GM19043 (cell line): ENCODE data around the gene SEC62.
"Not testable (repeated sequence)": the region's sequence is repeated elsewhere in the genome, so short reads cannot be mapped to it uniquely, and the experiment has no call there.

Experiments
- ATAC-seq: cut with Tn5 transposase; IDR thresholded peaks from one replicate; pipeline ENCODE4 v1.9.1; 2021; ENCODE audit warnings: low read depth; ENCODE audit not compliant: unreplicated experiment

The SEC62 gene

GRCh38 chr3:170007031-170007663 is 40.5 kb downstream of the SEC62 start:
- peak; percentile 97 for ATAC-seq

GRCh38 chr3:170010498-170010897 is 43.9 kb downstream of the SEC62 start:
- ATAC-seq, result no peak

GRCh38 chr3:170012683-170013400 is 46.2 kb downstream of the SEC62 start:
- no peak for ATAC-seq

- ATAC-seq, result no peak
Observed at GRCh38 chr3:170016057-170016456, 49.5 kb downstream of the SEC62 start.

GRCh38 chr3:170019306-170019705 is 52.7 kb downstream of the SEC62 start:
- ATAC-seq, result not testable (repeated sequence)

GRCh38 chr3:170021083-170021482 is 54.5 kb downstream of the SEC62 start:
- no peak for ATAC-seq

GRCh38 chr3:170022336-170022735 is 55.7 kb downstream of the SEC62 start:
- no peak for ATAC-seq

GRCh38 chr3:170023165-170023564 is 56.6 kb downstream of the SEC62 start:
- ATAC-seq, result no peak

GRCh38 chr3:170024581-170024980 is 58.0 kb downstream of the SEC62 start:
- ATAC-seq, result no peak

- no peak for ATAC-seq
Observed at GRCh38 chr3:170027233-170028102, 60.9 kb downstream of the SEC62 start.

GRCh38 chr3:170033489-170033888 is 66.9 kb downstream of the SEC62 start:
- ATAC-seq, result no peak

GRCh38 chr3:170037463-170038433 is 71.1 kb downstream of the SEC62 start, which contains the start of gene GPR160:
GPR160 (plus strand) TSS chr3:170037995; CDS start chr3:170083973, 45,978 bp downstream.
- peak; percentile 70 for ATAC-seq

GRCh38 chr3:170038434-170039110 is 72.0 kb downstream of the SEC62 start:
- peak; percentile 17 for ATAC-seq

GRCh38 chr3:170040418-170040817 is 73.8 kb downstream of the SEC62 start:
- ATAC-seq, result no peak

GRCh38 chr3:170043506-170043905 is 76.9 kb downstream of the SEC62 start:
- no peak for ATAC-seq

GRCh38 chr3:170044271-170044670 is 77.7 kb downstream of the SEC62 start:
- no peak for ATAC-seq

GRCh38 chr3:170044795-170045244 is 78.2 kb downstream of the SEC62 start:
- ATAC-seq, result peak; percentile 80

- ATAC-seq, result no peak
Observed at GRCh38 chr3:170046269-170047132, 79.9 kb downstream of the SEC62 start.

- ATAC-seq, result no peak
Observed at GRCh38 chr3:170047133-170047404, 80.5 kb downstream of the SEC62 start.
